Upper lobe of left lung (tissue), 4 donors: ENCODE measurements around the gene COL27A1.
A peak's percentile ranks its signal among the peaks of the same experiment; 100 is the strongest.

Source experiments
- CTCF ChIP-seq, 6 experiments: fragments of 450-650 bp in 4 of 6; fragments of 200-600 bp in 2 of 6; sonication (generic) in 2 of 6; IDR thresholded peaks; one replicate each; pipeline ENCODE4 v1.5.1; 2016 to 2019; ENCODE audit warnings: antibody characterized with exemption in 6 of 6
- POLR2A ChIP-seq, 4 donors: fragments of 450-650 bp; IDR thresholded peaks; one replicate each; pipeline ENCODE4 v1.5.1; 2016 to 2017; ENCODE audit warnings: antibody characterized with exemption in 4 of 4, mild to moderate bottlenecking in 2 of 4

- peak; percentile 64 to 79 (median 71) for TF ChIP-seq CTCF (IDR thresholded peaks at IDR 0.05)
- TF ChIP-seq POLR2A (IDR thresholded peaks at IDR 0.05), result no peak
Measured at GRCh38 chr9:114339130-114339908, 184.0 kb downstream of the COL27A1 start.
